GM10266 (cell line): ENCODE measurements around the gene VWA5A.
"Not testable (repeated sequence)": the region's sequence is repeated elsewhere in the genome, so short reads cannot be mapped to it uniquely, and the experiment has no call there.

ENCODE experiments used
- DNase-seq: peaks from one replicate; pipeline ENCODE4 v3.0.0; 2012; ENCODE audit errors: extremely low spot score
- TF ChIP-seq, protein P1 (sequence below): IDR thresholded peaks from 2 replicates; pipeline ENCODE4 v1.5.1; 2012; ENCODE audit warnings: mild to moderate bottlenecking, low read depth; ENCODE audit not compliant: control insufficient read depth, insufficient read depth; ENCODE audit errors: missing control alignments

VWA5A gene

GRCh38 chr11:124113890-124114289 is 1.4 kb upstream of the VWA5A start:
- TF ChIP-seq, protein P1, sequence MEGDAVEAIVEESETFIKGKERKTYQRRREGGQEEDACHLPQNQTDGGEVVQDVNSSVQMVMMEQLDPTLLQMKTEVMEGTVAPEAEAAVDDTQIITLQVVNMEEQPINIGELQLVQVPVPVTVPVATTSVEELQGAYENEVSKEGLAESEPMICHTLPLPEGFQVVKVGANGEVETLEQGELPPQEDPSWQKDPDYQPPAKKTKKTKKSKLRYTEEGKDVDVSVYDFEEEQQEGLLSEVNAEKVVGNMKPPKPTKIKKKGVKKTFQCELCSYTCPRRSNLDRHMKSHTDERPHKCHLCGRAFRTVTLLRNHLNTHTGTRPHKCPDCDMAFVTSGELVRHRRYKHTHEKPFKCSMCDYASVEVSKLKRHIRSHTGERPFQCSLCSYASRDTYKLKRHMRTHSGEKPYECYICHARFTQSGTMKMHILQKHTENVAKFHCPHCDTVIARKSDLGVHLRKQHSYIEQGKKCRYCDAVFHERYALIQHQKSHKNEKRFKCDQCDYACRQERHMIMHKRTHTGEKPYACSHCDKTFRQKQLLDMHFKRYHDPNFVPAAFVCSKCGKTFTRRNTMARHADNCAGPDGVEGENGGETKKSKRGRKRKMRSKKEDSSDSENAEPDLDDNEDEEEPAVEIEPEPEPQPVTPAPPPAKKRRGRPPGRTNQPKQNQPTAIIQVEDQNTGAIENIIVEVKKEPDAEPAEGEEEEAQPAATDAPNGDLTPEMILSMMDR = no peak

GRCh38 chr11:124115782-124116616 is 749 bp downstream of the VWA5A start:
- DNase-seq = peak; percentile 16
- TF ChIP-seq, protein P1 = no peak

More at GRCh38 chr11:124113890-124114289, 1.4 kb upstream of the VWA5A start:
- DNase-seq = no peak

- TF ChIP-seq, protein P1 = no peak
- DNase-seq = no peak
These were observed 3.9 kb downstream of the VWA5A start for GRCh38 chr11:124119103-124119502.

DNA sequence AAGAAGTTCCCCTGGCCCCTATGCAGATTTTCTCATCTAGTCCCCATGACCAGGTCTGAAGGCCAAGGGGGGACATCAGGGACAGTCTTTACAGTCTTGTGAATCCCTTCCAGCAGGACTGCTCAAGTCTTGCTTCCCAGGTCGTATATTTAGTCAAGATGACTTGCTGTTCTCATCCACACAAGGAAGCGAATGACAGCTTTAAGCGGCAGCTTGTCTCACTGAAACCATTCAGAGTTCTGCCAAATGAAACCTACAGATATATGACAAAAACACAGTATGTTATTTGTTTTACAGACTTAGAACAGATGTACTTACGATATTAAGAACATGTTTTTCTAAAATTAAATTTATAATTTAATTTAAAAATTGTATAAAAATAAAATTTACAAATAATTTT is 5.6 kb downstream of the VWA5A start:
- no peak for DNase-seq
- TF ChIP-seq, protein P1 = no peak

DNA sequence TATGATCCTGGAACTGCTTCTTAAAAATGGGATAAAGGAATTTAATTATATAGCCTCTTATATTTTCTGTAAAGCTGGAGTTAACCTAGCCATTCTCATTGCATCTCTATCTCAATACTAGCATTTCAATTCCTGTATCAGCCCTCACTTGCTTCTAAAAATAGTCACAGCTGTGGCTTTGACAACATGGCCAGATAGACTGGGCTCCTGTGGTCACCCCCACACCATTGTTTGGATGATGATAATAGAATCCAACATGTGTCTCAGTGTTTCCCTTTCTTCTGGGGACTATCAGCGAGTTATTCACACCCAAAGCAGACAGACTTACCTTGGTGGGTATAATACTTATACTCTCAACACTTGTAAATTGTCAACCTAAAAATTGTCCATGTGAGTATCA is 6.9 kb downstream of the VWA5A start:
- no peak for DNase-seq
- TF ChIP-seq, protein P1 = no peak

GRCh38 chr11:124123622-124124021 is 8.4 kb downstream of the VWA5A start:
- DNase-seq = no peak
- TF ChIP-seq, protein P1 = no peak

GRCh38 chr11:124127134-124127533 is 11.9 kb downstream of the VWA5A start:
- not testable (repeated sequence) for DNase-seq
